ENCODE measurements around the gene NDE1.
"Not testable (repeated sequence)": the region's sequence is repeated elsewhere in the genome, so short reads cannot be mapped to it uniquely, and the experiment has no call there.

NDE1 gene

GRCh38 chr16:15641753-15642556 is 8.1 kb upstream of the NDE1 start:
- no peak for DNase-seq (ENCODE audit: low read depth)
- H3K4me3 ChIP-seq (ENCODE audit: low read depth, low read length) = peak overlapping the region; percentile 94
- no peak for TF ChIP-seq CTCF (IDR thresholded peaks at IDR 0.05; ENCODE audit: control insufficient read depth, extremely low read depth, insufficient read depth)

- TF ChIP-seq CTCF (IDR thresholded peaks at IDR 0.05; ENCODE audit: control insufficient read depth, extremely low read depth, insufficient read depth) = no peak
- no peak for DNase-seq (ENCODE audit: low read depth)
- H3K4me3 ChIP-seq (ENCODE audit: low read depth, low read length) = peak overlapping the region; percentile 94
Observed at GRCh38 chr16:15642557-15643047, 7.4 kb upstream of the NDE1 start.

- peak within 1 kb of the TSS; percentile 94 for H3K4me3 ChIP-seq (ENCODE audit: low read depth, low read length)
Observed at GRCh38 chr16:15643048-15643945, 6.7 kb upstream of the NDE1 start, which contains the start of gene MARF1. Gene MARF1, minus strand, starts transcription at chr16:15643154. Its CDS starts 3,921 bp downstream, at chr16:15639233.

GRCh38 chr16:15643946-15644250 is 6.1 kb upstream of the NDE1 start:
- DNase-seq (ENCODE audit: low read depth) = no peak
- H3K4me3 ChIP-seq (ENCODE audit: low read depth, low read length) = peak overlapping the region; percentile 94
- TF ChIP-seq CTCF (IDR thresholded peaks at IDR 0.05; ENCODE audit: control insufficient read depth, extremely low read depth, insufficient read depth) = no peak

More at GRCh38 chr16:15643048-15643945, 6.7 kb upstream of the NDE1 start, which contains the start of gene MARF1:
- DNase-seq (ENCODE audit: low read depth) = peak; percentile 72
- TF ChIP-seq CTCF (IDR thresholded peaks at IDR 0.05; ENCODE audit: control insufficient read depth, extremely low read depth, insufficient read depth) = peak; percentile 51

- H3K4me3 ChIP-seq (ENCODE audit: low read depth, low read length) = no peak overlapping the region
- DNase-seq (ENCODE audit: low read depth) = no peak
- TF ChIP-seq CTCF (IDR thresholded peaks at IDR 0.05; ENCODE audit: control insufficient read depth, extremely low read depth, insufficient read depth) = no peak
Observed at GRCh38 chr16:15644267-15644961, 5.6 kb upstream of the NDE1 start.

- DNase-seq (ENCODE audit: low read depth) = peak; percentile 44
- not testable (repeated sequence) for H3K4me3 ChIP-seq (ENCODE audit: low read depth, low read length)
Observed at GRCh38 chr16:15644962-15645465, 5.0 kb upstream of the NDE1 start.

GRCh38 chr16:15646557-15647293 is 3.3 kb upstream of the NDE1 start:
- not testable (repeated sequence) for H3K4me3 ChIP-seq (ENCODE audit: low read depth, low read length); DNase-seq (ENCODE audit: low read depth)

All from LNCaP clone FGC (cell line).